A673 (cell line): Measurements from ENCODE around the gene CARHSP1.

Experiments
- CTCF ChIP-seq: fragments of 300-800, 200-600 bp; sonication (generic); conservative IDR thresholded peaks from 2 replicates; pipeline ENCODE4 v1.5.1; 2017; ENCODE audit warnings: low read depth, mild to moderate bottlenecking, antibody characterized with exemption, low read length, moderate library complexity, mixed read lengths
- EZH2 ChIP-seq: fragments of 200-600 bp; sonication (generic); IDR thresholded peaks from 2 replicates; pipeline ENCODE4 v1.6.1; 2017; ENCODE audit warnings: borderline replicate concordance, low read depth, mild to moderate bottlenecking, mixed read lengths, antibody characterized with exemption, low read length; ENCODE audit not compliant: poor library complexity, severe bottlenecking

- TF ChIP-seq CTCF = no peak
- no peak for TF ChIP-seq EZH2
Observed at GRCh38 chr16:8882041-8882617, 13.3 kb upstream of the CARHSP1 start, which contains the start of gene LITAFD.
